GM18867 (cell line): ENCODE data around the gene AP1G2.
"Not testable (repeated sequence)": the region's sequence is repeated elsewhere in the genome, so short reads cannot be mapped to it uniquely, and the experiment has no call there.

Experiments
- ATAC-seq: cut with Tn5 transposase; IDR thresholded peaks from one replicate; pipeline ENCODE4 v1.9.1; 2021; ENCODE audit warnings: mild to moderate bottlenecking, moderate library complexity; ENCODE audit not compliant: unreplicated experiment

AP1G2 gene

GRCh38 chr14:23542261-23542660, 25.3 kb downstream of the AP1G2 start:
- no peak for ATAC-seq

GRCh38 chr14:23540141-23540469, 27.5 kb downstream of the AP1G2 start:
- ATAC-seq = no peak

GRCh38 chr14:23539248-23540140, 28.1 kb downstream of the AP1G2 start:
- ATAC-seq = peak; percentile 44

- ATAC-seq = no peak
Measured at GRCh38 chr14:23538785-23539184, 28.8 kb downstream of the AP1G2 start.

GRCh38 chr14:23538050-23538718, 29.4 kb downstream of the AP1G2 start:
- no peak for ATAC-seq

GRCh38 chr14:23537351-23538049, 30.1 kb downstream of the AP1G2 start:
- ATAC-seq = no peak

- not testable (repeated sequence) for ATAC-seq
Measured at GRCh38 chr14:23536906-23537305, 30.7 kb downstream of the AP1G2 start.

- no peak for ATAC-seq
Measured at GRCh38 chr14:23536494-23536893, 31.1 kb downstream of the AP1G2 start.

GRCh38 chr14:23535943-23536342, 31.6 kb downstream of the AP1G2 start:
- no peak for ATAC-seq

GRCh38 chr14:23533652-23534435, 33.7 kb downstream of the AP1G2 start:
- no peak for ATAC-seq

- no peak for ATAC-seq
Measured at GRCh38 chr14:23532658-23533057, 34.9 kb downstream of the AP1G2 start.

- no peak for ATAC-seq
Measured at GRCh38 chr14:23531391-23531790, 36.2 kb downstream of the AP1G2 start.

- no peak for ATAC-seq
Measured at GRCh38 chr14:23530375-23531055, 37.1 kb downstream of the AP1G2 start.

- no peak for ATAC-seq
Measured at GRCh38 chr14:23529016-23529415, 38.6 kb downstream of the AP1G2 start.

GRCh38 chr14:23528555-23528954, 39.0 kb downstream of the AP1G2 start:
- ATAC-seq = no peak

- ATAC-seq = no peak
Measured at GRCh38 chr14:23525611-23526010, 42.0 kb downstream of the AP1G2 start.

GRCh38 chr14:23524954-23525353, 42.6 kb downstream of the AP1G2 start:
- ATAC-seq = no peak

- ATAC-seq = no peak
Measured at GRCh38 chr14:23523229-23524016, 44.2 kb downstream of the AP1G2 start.

- no peak for ATAC-seq
Measured at GRCh38 chr14:23522643-23523198, 44.9 kb downstream of the AP1G2 start.
